ENCODE measurements around the gene C21orf58.
A peak's percentile ranks its signal among the peaks of the same experiment; 100 is the strongest.
"Not testable (repeated sequence)": the region's sequence is repeated elsewhere in the genome, so short reads cannot be mapped to it uniquely, and the experiment has no call there.

C21orf58 gene

GRCh38 chr21:46323710-46324389 lies at the start of gene C21orf58, which contains the start of gene PCNT:
Gene C21orf58 (minus strand): TSS chr21:46323870. CDS start chr21:46322738, 1,132 bp downstream.
Gene PCNT (plus strand): TSS chr21:46324156. CDS start chr21:46324229, 73 bp downstream.
- peak; percentile 98 to 99 for DNase-seq

- not testable (repeated sequence) for DNase-seq
Measured at GRCh38 chr21:46372947-46373346, 49.3 kb upstream of the C21orf58 start.

DNA sequence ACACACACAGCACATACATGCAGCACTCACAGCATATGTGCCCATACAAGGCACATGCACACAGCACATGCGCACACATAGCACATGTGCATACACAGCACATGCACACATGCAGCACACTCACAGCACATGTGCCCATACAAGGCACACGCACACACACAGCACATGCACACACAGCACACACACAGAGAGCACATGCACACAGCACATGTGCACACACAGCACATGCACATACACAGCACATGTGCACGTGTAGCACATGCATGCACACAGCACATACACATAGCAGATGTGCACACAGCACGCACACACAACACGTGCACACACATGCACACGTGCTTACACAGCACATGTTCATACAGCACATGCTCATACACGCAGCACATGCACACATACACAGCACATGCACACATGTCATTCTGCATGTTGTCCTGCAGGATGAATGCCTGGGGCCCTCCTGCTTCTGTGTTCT lies 48.4 kb upstream of the C21orf58 start:
- DNase-seq: no peak

- DNase-seq: no peak
Measured at GRCh38 chr21:46371204-46372013, 47.7 kb upstream of the C21orf58 start.

- no peak for DNase-seq
Measured at GRCh38 chr21:46369520-46370235, 46.0 kb upstream of the C21orf58 start.

DNA sequence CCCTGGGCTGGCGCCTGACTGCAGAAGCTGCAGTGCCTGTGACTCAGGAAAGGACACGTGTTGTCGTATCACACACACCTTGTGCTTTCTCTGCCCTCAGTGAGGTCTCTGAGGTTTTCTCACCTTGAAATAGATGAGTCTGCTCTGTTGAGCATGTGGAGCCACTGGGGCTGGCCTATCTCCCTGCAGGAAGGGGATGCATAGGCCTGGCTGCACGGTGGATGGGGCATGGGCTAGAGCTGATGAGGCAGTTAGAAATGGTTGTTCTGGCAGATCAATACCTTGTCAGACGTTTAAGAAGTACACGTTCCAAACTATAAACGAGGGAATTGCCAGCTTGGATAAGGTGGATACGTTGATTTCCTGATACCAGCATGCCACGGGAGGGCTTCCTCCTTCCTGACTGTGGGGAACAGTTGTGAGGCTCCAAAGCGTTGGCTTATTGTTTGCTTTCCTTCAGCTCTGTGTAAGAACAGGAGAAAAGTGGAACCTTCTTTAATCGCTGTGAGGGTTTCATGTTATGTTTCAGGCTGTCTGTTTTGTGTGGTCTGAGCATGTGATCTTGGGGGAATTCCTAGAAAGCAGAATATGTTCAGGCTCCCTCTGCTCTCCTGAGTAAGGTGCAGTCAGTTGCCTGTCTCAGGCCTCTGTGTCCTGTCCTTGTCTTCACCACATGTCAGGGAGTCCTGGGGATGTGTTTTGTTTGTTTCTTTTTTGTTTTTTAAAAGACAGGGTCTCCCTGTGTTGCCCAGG lies 45.0 kb upstream of the C21orf58 start:
- DNase-seq: peak in 1 of 2 donors; percentile 51

- no peak for DNase-seq
Measured at GRCh38 chr21:46366966-46367365, 43.3 kb upstream of the C21orf58 start.

GRCh38 chr21:46366561-46366960 lies 42.9 kb upstream of the C21orf58 start:
- no peak for DNase-seq

- DNase-seq: no peak
Measured at GRCh38 chr21:46366091-46366490, 42.4 kb upstream of the C21orf58 start.

GRCh38 chr21:46363698-46364097 lies 40.0 kb upstream of the C21orf58 start:
- DNase-seq: no peak

DNA sequence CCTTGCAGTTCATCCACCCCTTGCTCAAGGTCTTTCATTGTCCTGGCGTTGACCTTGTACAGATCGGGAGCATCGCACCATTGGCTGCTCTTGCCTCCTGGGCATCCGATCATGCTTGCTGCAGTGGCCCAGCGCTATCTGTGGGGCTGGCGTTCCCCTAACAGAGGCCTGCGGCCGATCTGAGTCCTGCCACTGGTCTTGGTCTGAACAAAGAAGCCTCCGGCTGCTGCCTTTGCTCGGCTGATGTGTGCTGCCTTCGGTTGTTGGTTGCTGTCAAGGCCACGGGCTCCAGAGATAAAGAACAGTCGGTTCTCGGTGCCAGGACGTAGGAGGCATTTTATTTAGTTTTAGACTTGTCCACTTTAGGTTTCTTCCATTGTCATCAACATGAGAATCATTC lies 39.3 kb upstream of the C21orf58 start:
- DNase-seq: no peak

- DNase-seq: no peak
Measured at GRCh38 chr21:46361935-46362334, 38.3 kb upstream of the C21orf58 start.

DNA sequence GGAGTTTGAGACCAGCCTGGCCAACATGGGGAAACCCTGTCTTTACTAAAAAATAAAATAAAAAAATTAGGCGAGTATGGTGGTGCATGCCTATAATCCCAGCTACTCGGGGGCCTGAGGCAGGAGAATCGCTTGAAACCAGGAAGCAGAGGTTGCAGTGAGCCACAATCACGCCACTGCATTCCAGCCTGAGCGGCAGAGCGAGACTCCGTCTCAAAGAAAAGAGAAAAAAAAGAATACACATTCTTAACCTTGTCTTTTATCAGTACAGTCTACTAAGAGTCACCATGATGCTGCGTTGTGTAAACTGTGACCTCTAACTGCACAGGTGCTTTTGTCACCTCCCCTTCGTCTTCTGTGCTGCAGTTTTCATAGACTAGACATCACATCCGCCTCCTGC lies 37.5 kb upstream of the C21orf58 start:
- DNase-seq: no peak

- no peak for DNase-seq
Measured at GRCh38 chr21:46357684-46358425, 34.2 kb upstream of the C21orf58 start.

DNA sequence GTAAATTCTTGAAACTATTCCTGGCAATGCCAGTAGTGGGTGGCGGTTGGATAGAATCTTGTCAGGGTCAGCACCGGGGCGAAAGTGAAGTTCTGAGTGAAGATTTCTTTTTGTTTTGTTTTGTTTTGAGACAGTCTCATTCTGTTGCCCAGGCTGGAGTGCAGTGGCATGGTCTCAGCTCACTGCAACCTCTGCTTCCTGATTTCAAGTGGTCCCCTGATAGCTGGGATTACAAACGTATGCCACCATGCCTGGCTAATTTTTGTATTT lies 33.6 kb upstream of the C21orf58 start:
- no peak for DNase-seq

GRCh38 chr21:46356494-46357334 lies 33.0 kb upstream of the C21orf58 start:
- DNase-seq: no peak

GRCh38 chr21:46356005-46356338 lies 32.3 kb upstream of the C21orf58 start:
- DNase-seq: no peak

DNA sequence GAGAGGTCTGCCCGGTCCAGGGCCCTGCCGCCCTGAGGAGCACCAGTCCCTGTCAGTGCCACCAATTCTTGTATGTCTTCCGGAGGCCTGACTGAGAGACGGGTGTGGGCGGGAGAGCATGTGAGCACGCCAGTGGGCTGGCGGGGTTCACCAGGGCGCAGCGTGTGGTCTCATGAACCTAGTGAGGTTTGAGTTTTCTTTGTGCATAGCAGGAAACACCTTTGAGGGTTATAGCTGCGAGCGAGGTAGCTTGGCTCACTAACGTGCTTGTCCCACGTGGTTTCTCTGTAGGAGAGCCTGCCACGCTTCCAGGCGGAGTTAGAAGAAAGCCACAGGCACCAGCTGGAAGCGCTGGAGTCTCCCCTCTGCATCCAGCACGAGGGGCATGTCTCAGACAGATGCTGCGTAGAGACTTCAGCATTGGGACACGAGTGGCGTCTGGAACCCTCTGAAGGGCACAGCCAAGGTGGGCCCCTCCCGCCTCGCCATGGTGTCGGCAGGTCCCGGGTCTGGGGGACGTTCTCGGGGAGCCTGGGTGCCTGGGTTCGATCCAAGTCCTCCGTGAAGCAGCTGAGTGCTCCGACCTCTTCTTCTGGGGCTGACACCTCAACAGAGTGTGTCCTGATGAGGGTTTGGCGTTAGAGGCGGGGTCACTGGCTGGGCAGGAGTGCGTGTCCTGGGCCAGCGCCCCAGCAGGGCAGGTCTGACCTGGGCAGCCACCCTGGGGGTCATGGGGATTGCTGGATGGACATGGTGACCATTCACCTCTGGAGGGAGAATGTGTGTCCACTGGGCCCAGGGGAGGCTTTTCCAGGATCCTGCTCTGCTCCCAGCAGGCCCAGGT lies 31.7 kb upstream of the C21orf58 start:
- DNase-seq: peak in 1 of 2 donors; percentile 4

- DNase-seq: no peak
Measured at GRCh38 chr21:46354518-46354917, 30.8 kb upstream of the C21orf58 start.

DNA sequence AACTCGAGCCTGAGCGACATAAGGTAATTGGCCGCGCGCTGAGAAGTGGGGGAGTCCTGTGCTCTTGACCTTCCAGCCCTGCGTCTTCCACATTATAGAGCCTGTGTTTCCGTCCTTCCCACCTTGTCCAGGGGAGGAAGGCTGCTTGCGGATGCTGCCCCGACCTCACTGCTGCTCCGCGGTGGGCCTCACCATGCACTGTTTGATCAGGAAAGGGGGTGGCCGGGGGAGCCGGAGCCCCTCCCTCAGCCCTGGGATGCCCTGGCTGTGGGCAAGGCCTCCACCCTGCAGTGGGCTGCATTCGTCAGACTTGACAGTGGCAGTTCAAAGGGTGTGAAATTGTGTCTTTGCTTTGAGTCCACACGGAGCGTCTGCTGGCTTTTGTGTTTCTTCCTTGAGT lies 30.4 kb upstream of the C21orf58 start:
- no peak for DNase-seq

Measured in CD4-positive, alpha-beta T cell treated with Interferon alpha-2 for 1 hour (primary cell).